CD4-positive, alpha-beta memory T cell (primary cell): ENCODE data around the gene CTNNA2. TPM values are rescaled to one million over a fixed set of nuclear protein-coding genes. Genes with fewer than 3 reads are reported as not detected.

Source experiments
- CTCF ChIA-PET: fragments of 350-600 bp; sonication (Branson Sonifier 250); formaldehyde crosslinking; loops from one replicate; lab custom pipeline; 2021; ENCODE audit warnings: inconsistent platforms; ENCODE audit not compliant: partially characterized antibody; lab: Charles Lee
- POLR2A ChIA-PET: fragments of 350-600 bp; sonication (Branson Sonifier 250); formaldehyde crosslinking; loops from one replicate; lab custom pipeline; 2021; ENCODE audit not compliant: partially characterized antibody; lab: Charles Lee
- DNase-seq, 5 donors: peaks; one replicate each; pipeline versions ENCODE4 v3.0.0 to v3.0.0-alpha.2; 2020 to 2022; ENCODE audit warnings: mixed read lengths in 1 of 5
- H3K27ac ChIP-seq: one replicate; pipeline ENCODE4 v1.7.0; 2013; ENCODE audit warnings: low read depth, low read length
- H3K27me3 ChIP-seq: 2 replicates; pipeline ENCODE4 v1.7.0; 2013; ENCODE audit warnings: mild to moderate bottlenecking, low read length, moderate library complexity; ENCODE audit not compliant: insufficient read depth
- H3K36me3 ChIP-seq: 2 replicates; pipeline ENCODE4 v1.7.0; 2013; ENCODE audit warnings: mild to moderate bottlenecking, low read length, moderate library complexity; ENCODE audit not compliant: insufficient read depth
- H3K4me1 ChIP-seq: 2 replicates; pipeline ENCODE4 v1.7.0; 2013; ENCODE audit warnings: mild to moderate bottlenecking, low read length, moderate library complexity; ENCODE audit not compliant: insufficient read depth
- H3K4me3 ChIP-seq, 2 donors: one replicate each; pipeline ENCODE4 v1.7.0; 2013; ENCODE audit warnings: low read length in 2 of 2, mild to moderate bottlenecking in 1 of 2
- H3K9me3 ChIP-seq, 2 donors: one replicate each; pipeline ENCODE4 v1.7.0; 2013; ENCODE audit warnings: low read length in 2 of 2, control low read depth in 1 of 2; ENCODE audit not compliant: control insufficient read depth in 1 of 2
- H3K27ac Mint-ChIP-seq, 7 donors: one replicate each; pipeline ENCODE4 v1.8.0; 2020 to 2021; ENCODE audit warnings: mixed read lengths in 7 of 7, mild to moderate bottlenecking in 6 of 7, inconsistent platforms in 3 of 7, moderate library complexity in 3 of 7
- H3K27me3 Mint-ChIP-seq, 2 donors: one replicate each; pipeline ENCODE4 v1.8.0; 2020 to 2021; ENCODE audit warnings: mixed read lengths in 2 of 2
- H3K36me3 Mint-ChIP-seq, 2 donors: one replicate each; pipeline ENCODE4 v1.8.0; 2020 to 2021; ENCODE audit warnings: mixed read lengths in 2 of 2, inconsistent platforms in 1 of 2, mild to moderate bottlenecking in 1 of 2
- H3K4me1 Mint-ChIP-seq, 4 donors: one replicate each; pipeline ENCODE4 v1.8.0; 2020 to 2021; ENCODE audit warnings: mixed read lengths in 4 of 4, mild to moderate bottlenecking in 1 of 4
- H3K4me3 Mint-ChIP-seq, 8 donors: one replicate each; pipeline ENCODE4 v1.8.0; 2020 to 2021; ENCODE audit warnings: mixed read lengths in 8 of 8, mild to moderate bottlenecking in 7 of 8, moderate library complexity in 6 of 8, inconsistent platforms in 3 of 8
- H3K9me3 Mint-ChIP-seq, 8 donors: one replicate each; pipeline ENCODE4 v1.8.0; 2020 to 2021; ENCODE audit warnings: mixed read lengths in 8 of 8, mild to moderate bottlenecking in 5 of 8, inconsistent platforms in 3 of 8, moderate library complexity in 1 of 8
- intact Hi-C: fragments of 100-400 bp; cut with micrococcal nuclease; formaldehyde crosslinking; loops from one replicate; pipeline ENCODE4 v1.15.1; 2023
- polyA plus RNA-seq, 2 donors: library from polyadenylated mRNA; unstranded; fragments of 300-500 nt; fragmentation: Illumina TruSeq; gene quantifications; one replicate each; pipeline ENCODE4 v1.2.3, GENCODE V29; 2021
- total RNA-seq, 2 experiments: library from RNA; stranded (reverse); gene quantifications; one replicate each; pipeline ENCODE4 v1.2.3, GENCODE V29; 2021

The CTNNA2 gene
- total and polyA plus RNA-seq, 4 experiments from 2014 or later, result not detected

DNA sequence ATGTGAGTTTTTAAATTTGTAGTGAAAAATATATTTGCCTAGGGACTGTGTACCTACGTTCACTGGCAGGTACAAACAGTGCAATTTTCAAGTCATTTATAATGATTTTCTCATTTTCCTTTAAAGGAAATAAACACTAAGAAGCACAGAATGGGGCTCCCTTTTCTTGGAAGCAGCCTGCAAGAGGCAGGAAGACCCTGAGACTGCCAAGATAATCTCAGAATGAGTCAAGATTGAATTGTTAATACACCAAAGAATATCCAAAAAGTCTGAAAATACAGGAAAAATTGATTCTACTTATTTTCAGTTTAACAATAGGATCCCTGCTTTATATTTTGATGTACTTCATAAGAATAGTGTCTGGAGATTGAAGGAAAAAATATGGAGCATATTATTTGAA, 331.2 kb downstream of the CTNNA2 start:
- H3K27ac ChIP-seq, result no peak overlapping the region
- H3K27ac Mint-ChIP-seq, result no peak overlapping the region
- H3K27me3 Mint-ChIP-seq, result no peaks in the 10 kb centered on the region
- no peaks in the 10 kb centered on the region for H3K36me3 ChIP-seq
- H3K27me3 ChIP-seq, result no peaks in the 10 kb centered on the region
- intact Hi-C loops, result no loop called here
- H3K4me3 ChIP-seq, result no peak overlapping the region
- no peaks in the 10 kb centered on the region for H3K36me3 Mint-ChIP-seq
- peaks cover 0 to 11% (median 2%) of the 10 kb centered on the region in 8 donors for H3K9me3 Mint-ChIP-seq
- ChIA-PET POLR2A (no interaction called here), CTCF (no interaction called here)
- DNase-seq, result no peak
- H3K9me3 ChIP-seq, result no peaks in the 10 kb centered on the region
- no peaks in the 10 kb centered on the region for H3K4me1 Mint-ChIP-seq
- no peak overlapping the region for H3K4me3 Mint-ChIP-seq
- H3K4me1 ChIP-seq, result no peaks in the 10 kb centered on the region

GRCh38 chr2:79846878-79847277, 334.0 kb downstream of the CTNNA2 start:
- Mint-ChIP-seq H3K4me3 (no peak overlapping the region), H3K36me3 (no peaks in the 10 kb centered on the region), H3K9me3 (peaks cover 0 to 7% (median 3%) of the 10 kb centered on the region in 8 donors), H3K4me1 (no peaks in the 10 kb centered on the region), H3K27ac (no peak overlapping the region), H3K27me3 (no peaks in the 10 kb centered on the region)
- ChIA-PET CTCF (no interaction called here), POLR2A (no interaction called here)
- Histone ChIP-seq H3K36me3 (no peaks in the 10 kb centered on the region), H3K9me3 (no peaks in the 10 kb centered on the region), H3K27ac (no peak overlapping the region), H3K4me1 (no peaks in the 10 kb centered on the region), H3K4me3 (no peak overlapping the region), H3K27me3 (no peaks in the 10 kb centered on the region)
- DNase-seq, result no peak
- intact Hi-C loops, result no loop called here

- H3K4me1 Mint-ChIP-seq, result no peaks in the 10 kb centered on the region
These were observed 336.4 kb downstream of the CTNNA2 start for GRCh38 chr2:79849241-79849640.

DNA sequence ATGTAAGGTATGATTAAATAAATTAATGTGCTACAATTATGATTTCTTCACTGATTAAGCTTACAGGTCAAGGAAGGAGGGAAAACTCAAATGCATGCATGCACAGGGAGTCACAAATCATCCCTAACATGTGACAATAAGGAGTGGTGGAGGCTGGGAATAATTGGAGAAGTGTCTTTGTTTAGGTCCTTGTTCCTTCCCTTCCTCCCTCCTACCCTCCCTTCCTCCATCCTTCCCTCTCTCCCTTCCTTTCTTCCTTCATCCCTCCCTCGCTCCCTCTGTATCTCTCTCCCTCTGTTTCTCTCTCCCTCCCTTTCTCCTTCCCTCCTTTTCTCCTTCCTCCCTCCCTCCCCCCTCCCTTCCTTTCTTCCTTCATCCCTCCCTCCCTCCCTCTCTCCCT, 337.1 kb downstream of the CTNNA2 start:
- H3K36me3 Mint-ChIP-seq, result no peaks in the 10 kb centered on the region
- H3K36me3 ChIP-seq, result no peaks in the 10 kb centered on the region
- H3K4me1 Mint-ChIP-seq, result no peaks in the 10 kb centered on the region
- peaks cover 0 to 5% (median 3%) of the 10 kb centered on the region in 8 donors for H3K9me3 Mint-ChIP-seq
- H3K27me3 ChIP-seq, result no peaks in the 10 kb centered on the region
- no peak overlapping the region for H3K27ac Mint-ChIP-seq
- no peak for DNase-seq
- no peaks in the 10 kb centered on the region for H3K27me3 Mint-ChIP-seq
- no peak overlapping the region for H3K4me3 ChIP-seq
- CTCF ChIA-PET, result no interaction called here
- no peak overlapping the region for H3K4me3 Mint-ChIP-seq
- H3K4me1 ChIP-seq, result no peaks in the 10 kb centered on the region
- H3K27ac ChIP-seq, result no peak overlapping the region
- intact Hi-C loops, result no loop called here
- H3K9me3 ChIP-seq, result no peaks in the 10 kb centered on the region
- POLR2A ChIA-PET, result no interaction called here

More at GRCh38 chr2:79849241-79849640, 336.4 kb downstream of the CTNNA2 start:
- Histone ChIP-seq H3K9me3 (no peaks in the 10 kb centered on the region), H3K36me3 (no peaks in the 10 kb centered on the region), H3K4me3 (no peak overlapping the region), H3K4me1 (no peaks in the 10 kb centered on the region), H3K27ac (no peak overlapping the region), H3K27me3 (no peaks in the 10 kb centered on the region)
- no peaks in the 10 kb centered on the region for H3K36me3 Mint-ChIP-seq
- H3K27me3 Mint-ChIP-seq, result no peaks in the 10 kb centered on the region
- no peak overlapping the region for H3K4me3 Mint-ChIP-seq
- intact Hi-C loops, result no loop called here
- CTCF ChIA-PET, result no interaction called here
- no peak overlapping the region for H3K27ac Mint-ChIP-seq
- peaks cover 0 to 7% (median 3%) of the 10 kb centered on the region in 8 donors for H3K9me3 Mint-ChIP-seq
- POLR2A ChIA-PET, result no interaction called here
- no peak for DNase-seq

DNA sequence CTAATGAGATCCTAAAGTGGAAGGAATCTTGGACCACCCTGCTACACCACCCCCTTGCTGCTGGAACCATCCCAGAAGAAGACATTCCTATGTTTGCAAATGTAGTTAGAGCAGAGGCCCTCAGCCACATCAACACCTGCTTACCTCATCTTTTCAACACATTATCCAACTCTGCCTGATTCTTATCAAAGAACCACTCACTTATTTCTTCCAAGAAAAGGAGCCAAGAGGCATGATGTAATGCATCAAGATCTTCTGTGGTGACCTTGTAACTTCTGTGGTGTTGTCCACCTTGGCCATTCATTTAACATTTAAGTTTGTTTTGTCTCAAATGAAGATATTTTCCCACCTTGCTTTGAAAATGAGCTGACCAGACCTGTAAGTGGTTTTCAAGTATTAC, 338.1 kb downstream of the CTNNA2 start:
- ChIA-PET POLR2A (no interaction called here), CTCF (no interaction called here)
- H3K9me3 Mint-ChIP-seq, result peaks cover 0 to 11% (median 6%) of the 10 kb centered on the region in 8 donors
- Histone ChIP-seq H3K9me3 (no peaks in the 10 kb centered on the region), H3K4me3 (no peak overlapping the region), H3K27me3 (no peaks in the 10 kb centered on the region), H3K4me1 (no peaks in the 10 kb centered on the region), H3K36me3 (no peaks in the 10 kb centered on the region), H3K27ac (no peak overlapping the region)
- no peaks in the 10 kb centered on the region for H3K36me3 Mint-ChIP-seq
- no peak for DNase-seq
- H3K4me1 Mint-ChIP-seq, result no peaks in the 10 kb centered on the region
- intact Hi-C loops, result no loop called here
- no peak overlapping the region for H3K27ac Mint-ChIP-seq
- no peaks in the 10 kb centered on the region for H3K27me3 Mint-ChIP-seq
- no peak overlapping the region for H3K4me3 Mint-ChIP-seq

DNA sequence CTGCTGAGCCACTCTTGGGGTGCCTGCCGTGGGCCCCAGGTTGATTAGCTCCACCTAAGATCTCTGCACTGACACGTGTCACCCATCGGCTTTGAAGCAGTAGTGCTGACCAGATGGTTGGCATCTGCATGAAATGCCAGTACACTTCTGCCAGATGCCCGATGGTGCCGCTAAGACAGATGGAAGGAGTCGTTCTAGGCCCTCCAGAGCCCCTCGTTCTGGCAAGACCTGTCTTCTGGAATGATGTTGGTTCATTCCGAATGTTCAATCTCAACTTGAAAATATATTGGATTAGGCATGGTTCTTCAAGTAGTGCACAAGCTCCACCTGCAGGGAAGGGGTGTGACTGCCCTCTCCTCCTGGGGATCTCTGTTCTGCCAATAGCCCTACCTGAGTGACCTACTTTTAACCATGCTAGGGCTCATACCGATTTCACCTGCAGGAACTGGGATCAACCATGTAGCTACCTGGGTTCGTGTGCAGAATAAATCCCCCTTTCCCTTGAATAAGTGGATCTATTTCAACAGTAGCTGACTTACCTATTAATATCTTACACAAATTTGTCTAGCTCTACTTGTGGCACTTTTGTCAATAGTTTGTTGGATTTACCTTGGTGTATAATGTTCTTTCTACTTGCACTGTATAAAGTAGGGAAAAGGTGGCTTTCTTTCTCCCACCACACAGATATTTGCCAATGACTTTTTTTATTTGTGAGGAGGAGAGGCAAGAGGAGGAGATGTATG, 342.6 kb downstream of the CTNNA2 start:
- H3K27ac ChIP-seq, result no peak overlapping the region
- no peak for DNase-seq
- Mint-ChIP-seq H3K4me1 (no peaks in the 10 kb centered on the region), H3K27ac (no peak overlapping the region), H3K36me3 (no peaks in the 10 kb centered on the region), H3K9me3 (peaks cover 0 to 25% (median 8%) of the 10 kb centered on the region in 8 donors), H3K27me3 (no peaks in the 10 kb centered on the region), H3K4me3 (no peak overlapping the region)
- no peaks in the 10 kb centered on the region for H3K27me3 ChIP-seq
- no peaks in the 10 kb centered on the region for H3K4me1 ChIP-seq
- intact Hi-C loops, result no loop called here
- CTCF ChIA-PET, result interaction anchor here (1.4 kb wide), 1 partner anchor 10 kb away, joined by 6 read pairs; no protein-coding TSS in a partner anchor
- POLR2A ChIA-PET, result no interaction called here
- no peak overlapping the region for H3K4me3 ChIP-seq
- H3K9me3 ChIP-seq, result no peaks in the 10 kb centered on the region
- no peaks in the 10 kb centered on the region for H3K36me3 ChIP-seq

GRCh38 chr2:79857888-79858287, 345.0 kb downstream of the CTNNA2 start:
- no peaks in the 10 kb centered on the region for H3K9me3 ChIP-seq
- Mint-ChIP-seq H3K9me3 (peaks cover 0 to 25% (median 9%) of the 10 kb centered on the region in 8 donors), H3K36me3 (no peaks in the 10 kb centered on the region), H3K4me1 (no peaks in the 10 kb centered on the region), H3K27me3 (no peaks in the 10 kb centered on the region), H3K4me3 (no peak overlapping the region), H3K27ac (no peak overlapping the region)
- no peak overlapping the region for H3K27ac ChIP-seq
- no peaks in the 10 kb centered on the region for H3K27me3 ChIP-seq
- H3K4me3 ChIP-seq, result no peak overlapping the region
- POLR2A ChIA-PET, result no interaction called here
- no peaks in the 10 kb centered on the region for H3K4me1 ChIP-seq
- CTCF ChIA-PET, result no interaction called here
- H3K36me3 ChIP-seq, result no peaks in the 10 kb centered on the region
- no peak for DNase-seq
- intact Hi-C loops, result no loop called here
